Fibroblast of lung (primary cell): ENCODE results near the gene EEPD1. TPM values are rescaled to one million over a fixed set of nuclear protein-coding genes. Genes with fewer than 3 reads are reported as not detected.

Experiments used
- DNase-seq, 2 donors: peaks; one replicate each; pipeline versions ENCODE4 v3.0.0 to v3.0.0-alpha.2; 2010; ENCODE audit warnings: low read depth in 2 of 2
- H2AFZ ChIP-seq: 2 replicates; pipeline ENCODE4 v1.5.1; 2012; ENCODE audit warnings: low read length, control low read depth, inconsistent platforms
- H3K27ac ChIP-seq: 2 replicates; pipeline ENCODE4 v1.5.1; 2011; ENCODE audit warnings: low read length, control low read depth; ENCODE audit not compliant: insufficient read depth
- H3K27me3 ChIP-seq: 2 replicates; pipeline ENCODE4 v1.5.1; 2011; ENCODE audit warnings: mild to moderate bottlenecking, low read length; ENCODE audit not compliant: control insufficient read depth, insufficient read depth
- H3K36me3 ChIP-seq: 2 replicates; pipeline ENCODE4 v1.5.1; 2011; ENCODE audit warnings: low read length; ENCODE audit not compliant: control insufficient read depth, insufficient read depth
- H3K4me1 ChIP-seq: 2 replicates; pipeline ENCODE4 v1.5.1; 2011; ENCODE audit warnings: low read length; ENCODE audit not compliant: control insufficient read depth, insufficient read depth; ENCODE audit errors: extremely low read depth
- H3K4me2 ChIP-seq: 2 replicates; pipeline ENCODE4 v1.5.1; 2011; ENCODE audit warnings: low read length, control low read depth; ENCODE audit not compliant: insufficient read depth; ENCODE audit errors: extremely low read depth
- H3K4me3 ChIP-seq, 4 experiments: fragments of 200-600 bp in 1 of 4; sonication (generic) in 1 of 4; replicated peaks in 1 of 4; 2 replicates each; pipeline ENCODE4 v1.5.1; 2011 to 2016; ENCODE audit warnings: low read length in 4 of 4, low read depth in 3 of 4, mild to moderate bottlenecking in 3 of 4, control low read depth in 2 of 4, inconsistent platforms in 1 of 4, mixed read lengths in 1 of 4; ENCODE audit not compliant: insufficient read depth in 1 of 4; ENCODE audit errors: control extremely low read depth in 1 of 4
- H3K79me2 ChIP-seq: 2 replicates; pipeline ENCODE4 v1.5.1; 2012; ENCODE audit warnings: mild to moderate bottlenecking, low read length, inconsistent platforms; ENCODE audit not compliant: control insufficient read depth, insufficient read depth
- H3K9ac ChIP-seq: 2 replicates; pipeline ENCODE4 v1.5.1; 2011; ENCODE audit warnings: mild to moderate bottlenecking, low read length, control low read depth; ENCODE audit not compliant: insufficient read depth
- H3K9me3 ChIP-seq: 2 replicates; pipeline ENCODE4 v1.5.1; 2012; ENCODE audit warnings: low read depth, low read length; ENCODE audit not compliant: control insufficient read depth, insufficient read depth
- H4K20me1 ChIP-seq: 2 replicates; pipeline ENCODE4 v1.5.1; 2011; ENCODE audit warnings: low read length; ENCODE audit not compliant: control insufficient read depth, insufficient read depth; ENCODE audit errors: extremely low read depth
- EZH2 ChIP-seq: IDR thresholded peaks from 2 replicates; pipeline ENCODE4 v1.5.1; 2012; ENCODE audit warnings: low read length, control low read depth, mild to moderate bottlenecking; ENCODE audit errors: missing control alignments
- polyA plus RNA-seq, 2 donors: library from polyadenylated mRNA; depleted of rRNA in 1 of 2; stranded (reverse) in 1 of 2; unstranded in 1 of 2; fragments of >200 nt; gene quantifications; 2 replicates each; pipeline ENCODE4 v1.2.1, GENCODE V29; 2011 to 2012; ENCODE audit warnings: missing spikeins in 1 of 2
- total RNA-seq: library from RNA; depleted of rRNA; stranded (reverse); fragments of >200 nt; gene quantifications from 2 replicates; pipeline ENCODE4 v1.2.1, GENCODE V29; 2014
- TF ChIP-seq, protein P1 (sequence below), 2 donors: IDR thresholded peaks in 1 of 2; conservative IDR thresholded peaks in 1 of 2; 1 replicate in 1 of 2; 2 replicates in 1 of 2; pipeline ENCODE4 v1.5.1; 2011 to 2012; ENCODE audit warnings: low read length in 2 of 2, control low read depth in 1 of 2, inconsistent platforms in 1 of 2, low read depth in 1 of 2, mild to moderate bottlenecking in 1 of 2

The EEPD1 gene
- total and polyA plus RNA-seq, 2 donors (not counting 1 experiment from before 2014, with no cell fraction given): 8.4 to 15.9 TPM

DNA sequence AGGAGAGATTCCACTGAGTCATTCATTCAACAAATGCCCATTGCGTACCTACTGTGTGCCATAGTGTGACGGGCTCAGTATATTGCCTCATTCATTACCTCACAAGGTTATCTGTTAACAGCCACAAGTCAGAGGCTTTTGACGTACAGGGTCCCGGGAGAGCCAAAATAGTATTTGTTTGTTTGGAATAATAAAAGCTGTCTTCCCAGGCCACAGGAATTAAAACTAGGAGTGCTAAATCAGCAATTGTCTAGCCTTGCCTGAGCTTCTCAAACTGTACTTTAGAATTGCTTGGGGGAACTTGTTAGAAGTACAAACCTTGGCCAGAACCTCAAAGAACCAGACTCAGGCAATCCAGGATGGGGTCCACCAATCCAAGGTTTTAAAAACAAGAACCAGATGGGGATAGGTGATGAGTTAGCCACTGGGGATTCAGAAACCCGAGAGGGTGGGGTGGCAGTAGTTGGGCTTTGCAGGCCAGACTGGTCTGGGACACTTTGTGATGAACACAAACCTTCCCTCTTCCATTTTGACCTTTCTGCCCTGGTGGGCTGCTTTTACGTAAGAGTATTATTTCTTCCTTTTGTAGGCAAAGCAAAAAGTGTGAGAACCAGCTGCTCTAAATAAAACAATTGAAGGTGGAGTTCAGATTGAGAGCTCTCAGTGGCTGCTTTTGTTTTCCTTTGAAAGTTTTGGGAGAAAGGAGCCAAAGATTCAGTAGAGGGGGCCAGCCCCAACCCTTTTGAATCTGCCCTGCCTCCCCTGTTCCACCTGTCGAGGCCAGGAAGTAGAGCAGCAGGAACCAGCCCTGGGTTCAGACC, 123.6 kb downstream of the EEPD1 start:
- Histone ChIP-seq H3K4me3 (no peak overlapping the region), H2AFZ (no peak overlapping the region), H4K20me1 (no peaks in the 10 kb centered on the region), H3K4me1 (peaks cover 9% of the 10 kb centered on the region), H3K79me2 (no peaks in the 10 kb centered on the region), H3K4me2 (no peak overlapping the region), H3K27ac (no peak overlapping the region), H3K36me3 (no peaks in the 10 kb centered on the region), H3K9ac (no peak overlapping the region), H3K27me3 (no peaks in the 10 kb centered on the region), H3K9me3 (no peaks in the 10 kb centered on the region)
- peak in 1 of 2 donors; percentile 25 for DNase-seq
- no peak for TF ChIP-seq EZH2
- TF ChIP-seq, protein P1, sequence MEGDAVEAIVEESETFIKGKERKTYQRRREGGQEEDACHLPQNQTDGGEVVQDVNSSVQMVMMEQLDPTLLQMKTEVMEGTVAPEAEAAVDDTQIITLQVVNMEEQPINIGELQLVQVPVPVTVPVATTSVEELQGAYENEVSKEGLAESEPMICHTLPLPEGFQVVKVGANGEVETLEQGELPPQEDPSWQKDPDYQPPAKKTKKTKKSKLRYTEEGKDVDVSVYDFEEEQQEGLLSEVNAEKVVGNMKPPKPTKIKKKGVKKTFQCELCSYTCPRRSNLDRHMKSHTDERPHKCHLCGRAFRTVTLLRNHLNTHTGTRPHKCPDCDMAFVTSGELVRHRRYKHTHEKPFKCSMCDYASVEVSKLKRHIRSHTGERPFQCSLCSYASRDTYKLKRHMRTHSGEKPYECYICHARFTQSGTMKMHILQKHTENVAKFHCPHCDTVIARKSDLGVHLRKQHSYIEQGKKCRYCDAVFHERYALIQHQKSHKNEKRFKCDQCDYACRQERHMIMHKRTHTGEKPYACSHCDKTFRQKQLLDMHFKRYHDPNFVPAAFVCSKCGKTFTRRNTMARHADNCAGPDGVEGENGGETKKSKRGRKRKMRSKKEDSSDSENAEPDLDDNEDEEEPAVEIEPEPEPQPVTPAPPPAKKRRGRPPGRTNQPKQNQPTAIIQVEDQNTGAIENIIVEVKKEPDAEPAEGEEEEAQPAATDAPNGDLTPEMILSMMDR (conservative IDR thresholded peaks at IDR 0.05 in 1 of 2, IDR thresholded peaks at IDR 0.05 in 1 of 2; ENCODE audit: low read depth in 1 of 2, low read length in 2 of 2): no peak

DNA sequence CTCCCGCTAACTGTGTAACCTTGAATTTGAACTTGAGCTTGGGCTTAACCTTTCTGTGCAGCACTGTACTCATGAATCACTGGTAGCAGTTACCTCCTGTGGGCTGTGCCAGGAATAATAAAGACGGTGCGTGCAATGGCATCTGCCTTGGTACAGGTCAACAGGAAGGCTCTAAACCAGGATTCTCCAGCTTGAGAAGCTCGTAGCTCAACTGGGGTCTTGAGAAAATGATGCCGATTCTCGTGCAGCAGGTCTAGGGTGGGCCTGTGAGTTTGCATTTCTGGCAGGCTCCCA, 124.1 kb downstream of the EEPD1 start:
- no peaks in the 10 kb centered on the region for H3K79me2 ChIP-seq
- H3K4me2 ChIP-seq: no peak overlapping the region
- no peaks in the 10 kb centered on the region for H3K27me3 ChIP-seq
- no peak overlapping the region for H3K9ac ChIP-seq
- H3K4me3 ChIP-seq: no peak overlapping the region
- TF ChIP-seq EZH2: no peak
- TF ChIP-seq, protein P1 (conservative IDR thresholded peaks at IDR 0.05 in 1 of 2, IDR thresholded peaks at IDR 0.05 in 1 of 2; ENCODE audit: low read depth in 1 of 2, low read length in 2 of 2): no peak
- H3K4me1 ChIP-seq: peaks cover 11% of the 10 kb centered on the region
- H3K9me3 ChIP-seq: no peaks in the 10 kb centered on the region
- no peak overlapping the region for H3K27ac ChIP-seq
- H4K20me1 ChIP-seq: no peaks in the 10 kb centered on the region
- H2AFZ ChIP-seq: no peak overlapping the region
- no peaks in the 10 kb centered on the region for H3K36me3 ChIP-seq
- no peak for DNase-seq

DNA sequence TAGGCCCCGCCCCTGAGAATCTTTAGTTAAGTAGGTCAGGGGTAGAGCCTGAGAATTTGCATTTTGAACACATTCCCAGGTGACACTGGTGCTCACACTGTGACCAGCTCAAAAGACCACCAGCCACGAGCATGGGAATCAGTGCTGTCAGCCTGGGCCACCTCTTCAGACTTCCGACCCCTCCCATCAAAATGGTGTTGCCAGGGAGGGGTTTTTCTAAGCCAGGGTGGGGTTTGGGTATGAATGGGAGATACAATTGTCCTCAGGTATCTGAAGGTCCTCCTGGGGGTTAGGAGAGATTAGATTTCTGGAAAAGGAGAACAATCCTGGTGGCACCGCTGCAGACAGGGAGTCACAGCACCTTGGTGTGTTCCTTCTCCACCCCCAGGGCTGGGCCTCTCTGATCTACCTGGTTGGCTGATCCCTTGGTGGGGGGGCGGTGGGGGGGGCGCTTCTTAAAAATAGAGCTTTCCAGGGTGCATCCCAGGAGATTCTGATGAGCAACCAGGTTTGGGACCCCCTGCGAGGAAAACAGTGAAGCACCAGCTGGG, 125.1 kb downstream of the EEPD1 start:
- H3K4me1 ChIP-seq: peaks cover 11% of the 10 kb centered on the region
- H3K27me3 ChIP-seq: no peaks in the 10 kb centered on the region
- no peak for DNase-seq
- no peaks in the 10 kb centered on the region for H3K79me2 ChIP-seq
- no peak overlapping the region for H3K27ac ChIP-seq
- H3K9me3 ChIP-seq: no peaks in the 10 kb centered on the region
- H3K4me2 ChIP-seq: no peak overlapping the region
- H3K36me3 ChIP-seq: no peaks in the 10 kb centered on the region
- no peak overlapping the region for H2AFZ ChIP-seq
- no peaks in the 10 kb centered on the region for H4K20me1 ChIP-seq
- TF ChIP-seq, protein P1 (conservative IDR thresholded peaks at IDR 0.05 in 1 of 2, IDR thresholded peaks at IDR 0.05 in 1 of 2; ENCODE audit: low read depth in 1 of 2, low read length in 2 of 2): no peak
- TF ChIP-seq EZH2: no peak
- H3K4me3 ChIP-seq: no peak overlapping the region
- H3K9ac ChIP-seq: no peak overlapping the region
